CD4-positive, alpha-beta T cell treated with Interleukin-15 for 1 hour (primary cell): ENCODE data around the gene ZNF628.
A peak's percentile ranks its signal among the peaks of the same experiment; 100 is the strongest.
"Not testable (repeated sequence)": the region's sequence is repeated elsewhere in the genome, so short reads cannot be mapped to it uniquely, and the experiment has no call there.

Experiments
- DNase-seq: peaks from one replicate; pipeline ENCODE4 v3.0.0-alpha.2; 2020

Gene ZNF628

DNA sequence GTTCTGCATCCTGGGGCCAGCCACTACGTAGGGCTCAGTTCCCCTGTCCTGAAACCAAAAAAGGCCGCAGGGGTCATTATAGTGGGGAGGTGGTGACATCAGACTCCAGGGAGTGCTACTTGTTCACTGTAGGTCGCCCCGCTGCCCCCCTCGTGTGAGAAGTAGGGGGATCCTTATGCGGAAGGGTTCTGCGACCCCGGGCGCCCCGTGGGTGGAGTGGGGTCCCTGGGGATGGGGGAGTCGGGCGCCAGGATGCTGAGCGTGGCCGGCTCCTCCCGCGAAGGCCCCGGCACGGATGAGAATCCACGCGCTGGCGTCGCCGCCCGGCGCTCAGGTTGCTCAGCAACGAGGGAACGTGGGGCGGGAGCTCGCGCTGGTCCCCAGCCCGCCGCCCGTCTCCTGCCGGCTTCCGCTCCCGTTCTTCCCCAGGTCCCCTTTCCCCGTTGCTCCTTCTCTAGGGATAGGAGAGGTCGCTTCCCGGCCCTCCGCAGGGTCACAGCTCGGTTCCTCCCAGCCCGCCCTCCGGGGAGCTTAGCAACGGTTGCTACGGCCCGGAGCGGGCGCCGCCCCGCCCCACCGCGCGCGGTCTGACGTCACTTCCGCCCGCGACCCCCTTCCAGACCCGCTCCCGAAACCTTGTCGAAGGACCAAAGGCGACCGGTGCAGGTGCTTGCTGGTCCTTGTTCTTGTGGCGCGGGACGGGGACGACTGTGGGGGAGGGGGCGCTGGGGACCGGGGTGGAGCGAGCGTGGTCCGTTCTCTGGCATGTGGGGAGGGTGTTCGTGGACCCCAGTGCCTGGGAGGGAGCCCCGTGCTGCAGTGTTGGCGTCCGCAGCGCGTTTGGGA, 8.4 kb downstream of the ZNF628 start, which contains the start of gene NAT14:
TSS of gene NAT14 (plus strand) at position 596 of the 846 bp plus-strand sequence. CDS start 521 bp downstream, outside the sequence.
- peak; percentile 74 for DNase-seq

- no peak for DNase-seq
Observed at GRCh38 chr19:55485439-55486011, 9.1 kb downstream of the ZNF628 start.

GRCh38 chr19:55486043-55486970, 9.9 kb downstream of the ZNF628 start:
- DNase-seq, result no peak

DNA sequence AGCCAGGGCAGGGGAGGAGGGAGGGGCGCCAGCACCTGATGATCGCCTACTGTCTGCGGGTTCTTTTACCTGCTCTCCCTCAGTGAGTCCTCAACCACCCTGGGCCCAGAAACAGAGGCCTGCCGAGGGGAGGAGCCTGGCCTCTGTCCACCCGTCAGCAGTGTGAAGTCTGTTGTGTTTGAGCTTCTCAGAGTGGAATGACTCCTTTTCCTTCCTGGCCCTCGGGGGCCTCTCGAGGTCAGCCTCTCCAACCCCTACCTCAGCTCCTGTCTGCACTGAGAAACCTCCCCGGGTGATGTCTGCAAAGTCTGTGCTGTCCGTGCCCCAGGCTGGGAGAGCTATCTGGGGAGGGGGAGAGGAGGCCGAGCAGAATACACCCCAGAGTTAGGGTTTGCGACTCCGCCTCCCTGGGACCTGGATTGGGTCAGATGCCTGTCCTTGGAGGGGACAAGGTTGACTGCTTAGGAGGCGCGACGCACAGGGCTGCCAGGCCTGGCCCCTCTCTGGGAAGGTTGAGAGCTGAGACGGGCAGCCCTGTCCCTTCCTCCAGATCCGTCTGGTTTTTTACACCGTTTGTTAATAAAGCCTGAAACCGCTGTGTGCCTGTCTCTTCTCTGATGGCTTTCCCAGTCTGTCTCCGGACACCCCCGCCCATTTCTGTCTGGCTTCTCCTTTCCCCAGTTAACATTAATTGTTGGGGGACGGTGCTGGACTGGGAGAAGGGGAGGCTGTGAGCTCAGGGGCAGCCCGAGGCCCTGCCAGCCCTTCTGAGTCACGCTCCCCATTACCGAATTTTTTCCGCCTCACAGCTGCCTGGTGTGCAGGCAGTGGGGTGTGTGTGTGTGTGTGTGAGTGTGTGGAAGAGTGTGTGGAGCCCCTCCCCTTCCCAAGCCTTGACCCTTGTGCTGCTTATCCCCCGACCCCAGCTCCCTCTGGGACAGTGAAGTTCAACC, 10.8 kb downstream of the ZNF628 start:
- DNase-seq, result no peak

DNA sequence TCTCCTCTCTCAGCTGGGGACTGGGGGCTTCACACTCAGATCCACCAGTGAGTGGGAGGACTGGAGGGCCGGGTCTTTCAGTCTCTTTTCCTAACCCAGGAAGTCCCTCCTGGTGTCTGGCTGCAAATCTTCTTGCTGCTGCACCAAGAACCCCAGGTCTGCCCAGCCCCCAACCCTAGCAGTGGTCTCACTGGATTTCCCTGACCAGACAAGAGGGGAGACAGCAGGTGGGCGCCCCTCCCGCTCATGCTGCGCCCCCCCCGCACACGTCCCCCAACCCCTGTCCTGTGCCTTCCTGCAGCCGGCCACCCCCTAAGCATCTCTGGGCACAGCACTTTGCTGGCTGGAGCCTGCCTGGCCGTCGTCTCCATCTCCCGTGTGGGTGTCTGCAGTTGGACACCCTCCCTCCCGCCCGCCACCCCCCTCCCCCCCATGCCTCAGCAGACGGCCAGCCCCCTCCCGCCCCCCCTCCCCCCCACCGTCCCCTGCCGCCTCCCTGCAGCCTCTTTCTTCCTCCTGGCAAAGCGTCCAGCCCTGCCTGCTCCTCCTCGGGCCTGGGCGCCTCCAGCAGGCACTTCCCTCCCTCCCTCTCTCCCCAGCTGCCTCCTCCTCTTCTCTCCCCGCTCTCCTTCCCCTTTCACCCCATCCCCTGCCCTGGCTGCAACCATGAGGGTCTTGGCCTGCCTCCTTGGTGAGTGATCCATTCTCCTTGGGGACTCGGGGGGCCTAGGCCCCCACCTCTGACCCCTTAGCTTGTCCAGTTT, 11.7 kb downstream of the ZNF628 start, which contains the start of gene SSC5D:
TSS of gene SSC5D (plus strand) at position 513 of the 764 bp plus-strand sequence. CDS start at position 667, 154 bp downstream.
- DNase-seq, result no peak

DNA sequence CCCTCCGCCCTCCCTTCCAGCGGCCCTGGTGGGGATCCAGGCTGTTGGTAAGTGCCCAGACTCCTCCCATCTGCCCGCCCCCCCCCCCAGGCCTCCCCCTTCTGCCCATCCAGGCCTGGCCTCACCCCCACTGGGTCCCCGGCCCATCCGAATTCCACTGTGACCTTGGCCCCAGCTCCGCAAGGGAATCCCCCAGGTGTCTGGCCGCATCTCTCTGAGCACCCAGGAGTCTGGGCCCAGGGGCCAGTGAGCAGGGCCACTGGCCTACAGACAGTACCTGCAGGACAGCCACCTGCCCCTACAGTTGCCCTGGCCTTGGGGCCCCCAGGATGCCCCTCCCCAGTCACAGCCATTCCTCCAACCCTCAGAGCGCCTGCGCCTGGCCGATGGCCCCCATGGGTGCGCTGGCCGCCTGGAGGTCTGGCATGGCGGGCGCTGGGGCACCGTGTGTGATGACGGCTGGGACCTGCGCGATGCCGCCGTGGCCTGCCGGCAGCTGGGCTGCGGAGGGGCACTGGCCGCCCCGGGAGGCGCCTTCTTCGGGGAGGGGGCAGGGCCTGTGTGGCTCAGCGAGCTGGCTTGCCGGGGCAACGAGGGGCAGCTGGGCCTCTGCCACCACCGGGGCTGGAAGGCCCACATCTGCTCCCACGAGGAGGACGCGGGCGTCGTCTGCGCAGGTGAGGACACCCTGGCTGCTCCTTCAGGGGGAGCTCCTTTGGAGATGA, 12.7 kb downstream of the ZNF628 start:
- no peak for DNase-seq

DNA sequence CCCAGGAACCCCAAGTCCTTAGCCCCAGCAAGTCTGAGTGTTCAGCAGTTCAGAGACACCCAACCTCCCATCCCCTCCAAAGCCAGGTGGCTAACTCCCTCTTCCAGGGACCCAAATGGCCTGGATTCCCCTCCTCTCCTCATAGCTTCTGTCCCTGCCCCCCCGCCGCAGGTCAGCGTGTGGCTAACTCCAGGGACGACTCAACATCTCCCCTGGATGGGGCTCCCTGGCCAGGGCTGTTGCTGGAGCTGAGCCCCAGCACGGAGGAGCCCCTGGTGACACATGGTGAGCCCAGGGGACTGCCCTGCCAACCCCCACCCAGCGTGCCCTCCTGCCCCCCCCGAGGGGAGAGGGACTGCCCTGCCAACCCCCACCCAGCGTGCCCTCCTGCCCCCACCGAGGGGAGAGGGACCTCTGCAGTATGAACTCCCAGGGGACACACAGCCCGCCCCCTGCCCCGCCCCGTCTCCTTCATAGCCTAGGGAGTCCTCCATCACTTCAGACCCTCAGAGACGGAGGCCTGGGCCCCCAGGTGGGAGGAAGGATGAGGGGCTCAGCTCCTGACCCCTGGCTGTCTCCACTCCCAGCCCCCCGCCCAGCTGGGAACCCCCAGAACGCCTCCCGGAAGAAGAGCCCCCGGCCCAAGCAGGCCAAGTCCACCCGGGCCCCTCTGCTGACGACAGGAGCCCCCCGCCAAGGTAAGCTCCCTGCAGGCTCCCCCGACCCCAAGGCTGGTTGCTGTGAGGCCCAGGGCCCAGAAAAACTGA, 13.5 kb downstream of the ZNF628 start:
- no peak for DNase-seq

DNA sequence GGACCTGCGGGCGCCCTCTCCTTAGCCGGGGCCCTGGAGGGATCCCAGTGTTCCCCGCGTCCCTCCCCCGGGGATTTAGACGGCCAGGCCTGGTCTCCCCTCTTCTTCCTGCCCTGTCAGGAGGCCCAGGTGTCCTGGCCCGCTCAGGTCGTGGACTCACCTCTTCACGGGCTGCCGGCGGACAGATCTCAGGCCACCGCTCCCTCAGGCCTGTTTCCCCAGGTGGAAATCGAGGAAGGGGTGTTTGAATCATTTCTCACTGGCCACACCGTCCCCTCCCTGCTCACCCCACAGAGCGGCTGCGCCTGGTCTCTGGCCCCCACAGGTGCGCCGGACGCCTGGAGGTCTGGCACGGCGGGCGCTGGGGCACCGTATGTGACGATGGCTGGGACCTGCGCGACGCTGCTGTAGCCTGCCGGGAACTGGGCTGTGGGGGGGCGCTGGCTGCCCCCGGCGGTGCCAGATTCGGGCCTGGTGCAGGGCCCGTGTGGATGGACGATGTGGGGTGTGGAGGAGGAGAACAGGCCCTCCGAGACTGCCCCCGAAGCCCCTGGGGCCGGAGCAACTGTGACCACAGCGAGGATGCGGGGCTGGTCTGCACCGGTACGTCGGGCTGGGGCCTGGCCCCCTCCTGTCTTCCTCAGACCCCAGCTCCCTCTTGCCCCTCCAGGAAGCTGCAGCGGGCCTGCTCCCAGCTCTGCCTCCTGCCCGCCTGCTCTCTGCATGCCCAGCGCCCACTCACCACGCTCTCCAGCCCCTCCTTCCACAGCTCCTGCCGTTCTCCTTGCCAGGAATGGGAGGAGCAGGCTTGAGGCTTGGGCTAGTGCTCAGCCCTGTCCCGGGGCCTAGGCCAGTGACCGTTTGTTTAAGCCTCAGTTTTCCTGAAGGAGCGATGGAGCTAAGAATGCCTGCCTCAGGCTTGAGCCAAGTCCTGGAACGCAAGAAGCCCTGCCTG, 14.3 kb downstream of the ZNF628 start:
- no peak for DNase-seq

DNA sequence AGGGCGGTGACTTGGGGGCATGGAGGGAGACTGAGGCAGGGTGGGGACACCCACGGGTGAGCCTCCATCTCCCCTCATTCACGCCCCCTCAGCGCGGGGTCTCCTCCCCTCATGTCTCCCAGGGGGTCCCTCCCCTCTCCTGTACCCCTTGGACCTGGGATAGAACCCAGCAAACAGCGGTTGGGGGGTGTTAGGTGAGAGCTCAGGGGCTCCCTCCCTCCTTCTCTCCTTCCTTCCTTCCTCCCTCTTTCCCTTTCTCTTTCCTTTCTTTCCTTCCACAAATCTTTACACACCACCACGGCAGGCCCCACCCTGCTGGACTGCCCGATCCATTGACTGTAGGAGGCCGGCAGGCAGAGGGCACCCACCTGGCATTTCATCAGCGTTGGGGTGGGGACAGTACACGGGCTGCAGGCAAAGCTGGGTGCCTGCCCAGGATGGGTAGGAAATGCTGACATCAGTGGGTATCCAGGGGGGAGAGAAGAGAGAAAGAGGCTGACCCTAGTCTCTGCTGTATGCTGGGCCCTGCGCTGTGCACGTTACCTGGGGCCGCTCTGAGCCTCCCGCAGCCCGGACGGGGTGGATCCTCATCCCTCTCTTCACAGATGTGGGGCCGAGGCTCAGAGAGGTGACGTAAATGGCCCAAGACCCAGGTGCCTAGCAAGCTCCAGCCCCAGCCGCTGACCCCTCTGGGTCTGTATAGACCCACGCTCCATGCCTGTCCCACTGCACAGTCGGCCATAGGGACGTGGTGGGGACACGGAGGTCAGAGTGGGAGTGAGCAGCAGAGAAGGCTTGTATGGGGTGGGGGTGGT, 15.3 kb downstream of the ZNF628 start:
- no peak for DNase-seq

GRCh38 chr19:55492362-55492944, 16.0 kb downstream of the ZNF628 start:
- no peak for DNase-seq

- no peak for DNase-seq
Observed at GRCh38 chr19:55493052-55493644, 16.7 kb downstream of the ZNF628 start.

DNA sequence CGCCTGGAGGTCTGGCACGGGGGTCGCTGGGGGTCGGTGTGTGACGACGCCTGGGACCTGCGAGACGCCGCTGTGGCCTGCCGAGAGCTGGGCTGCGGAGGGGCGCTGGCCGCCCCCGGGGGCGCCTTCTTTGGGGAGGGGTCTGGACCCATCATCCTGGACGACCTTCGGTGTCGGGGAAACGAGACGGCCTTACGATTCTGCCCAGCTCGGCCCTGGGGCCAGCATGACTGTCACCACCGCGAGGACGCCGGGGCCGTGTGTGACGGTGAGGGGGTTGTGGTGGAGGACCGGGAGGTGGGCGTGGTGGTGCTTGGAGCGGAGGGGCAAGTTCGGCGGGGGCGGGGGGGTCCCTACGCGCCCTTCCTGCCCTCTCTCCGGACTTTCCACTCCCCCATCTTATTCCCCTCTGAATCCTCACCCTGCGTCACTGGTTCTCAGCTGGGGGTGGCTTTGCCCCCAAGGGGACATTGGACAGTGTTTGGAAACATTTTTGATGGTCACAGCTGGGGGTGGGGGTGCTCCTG, 17.3 kb downstream of the ZNF628 start:
- DNase-seq, result no peak

DNA sequence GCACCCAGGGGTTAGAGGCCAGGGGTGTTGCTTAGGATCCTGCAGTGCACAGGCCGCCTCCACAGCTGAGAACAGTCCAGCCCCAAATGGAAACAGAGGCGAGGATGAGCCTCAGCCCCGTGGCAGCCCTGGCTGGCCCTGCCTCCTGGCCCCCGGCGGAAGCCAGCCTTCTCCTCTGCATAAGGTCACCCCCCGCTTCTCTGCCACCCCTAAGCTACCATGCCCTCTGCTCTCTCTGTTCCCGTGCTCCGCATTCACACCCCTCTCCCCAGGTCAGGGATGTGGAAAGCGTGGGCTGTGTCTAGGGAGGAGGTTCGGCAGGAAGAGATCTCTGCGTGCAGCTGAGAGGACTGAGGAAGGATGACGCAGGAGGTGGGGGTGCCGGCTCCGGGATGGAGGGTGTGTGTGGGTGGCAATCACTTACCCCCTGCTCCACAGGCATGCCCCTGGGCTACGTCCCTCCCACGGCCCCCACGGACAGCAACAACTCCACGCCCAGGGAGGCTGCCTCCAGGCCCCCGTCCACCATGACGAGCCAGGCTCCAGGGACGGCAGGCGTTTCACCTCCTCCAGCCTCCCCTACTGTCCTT, 17.9 kb downstream of the ZNF628 start:
- DNase-seq, result no peak

DNA sequence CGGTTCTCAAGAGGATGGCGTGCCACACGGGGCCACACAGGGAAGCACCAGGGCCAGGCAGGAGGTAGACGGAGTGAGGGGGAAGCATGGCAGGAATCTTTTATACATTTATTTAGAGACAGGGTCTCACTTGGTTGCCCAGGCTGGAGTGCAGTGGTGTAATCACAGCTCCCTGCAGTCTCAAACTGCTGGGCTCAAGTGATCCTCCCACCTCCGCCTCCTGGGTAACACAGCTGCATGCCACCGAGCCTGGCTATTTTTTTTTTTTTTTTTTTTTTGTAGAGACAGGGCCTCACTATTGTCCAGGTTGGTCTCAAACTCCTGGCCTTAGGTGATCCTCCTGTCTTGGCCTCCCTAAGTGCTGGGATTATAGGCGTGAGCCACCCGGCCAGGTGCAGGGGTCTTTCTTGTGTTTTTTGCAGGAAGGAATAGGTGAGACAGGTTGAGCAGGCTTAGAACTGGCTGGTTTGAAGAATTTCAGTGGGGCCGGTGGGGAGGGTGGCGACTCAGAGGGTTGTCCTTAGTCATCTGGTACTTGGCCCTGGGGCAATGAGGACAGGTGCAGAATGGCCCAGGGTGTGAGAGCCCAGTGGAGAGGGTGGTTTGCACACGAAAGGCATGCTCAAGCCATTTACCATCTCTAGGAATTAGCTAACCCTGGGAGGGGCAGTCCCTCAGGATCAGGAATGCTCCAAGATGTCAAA, 19.4 kb downstream of the ZNF628 start:
- no peak for DNase-seq

GRCh38 chr19:55496820-55497219, 20.4 kb downstream of the ZNF628 start:
- not testable (repeated sequence) for DNase-seq
